NCI-H2081 (cell line): ENCODE data around the gene ENTPD2.

ENCODE experiments used
- DNase-seq, 2 experiments: peaks; one replicate each; lab custom pipeline; 2025; lab: John Stamatoyannopoulos, UW

ENTPD2 gene

GRCh38 chr9:137079401-137079787 is 25.5 kb upstream of the ENTPD2 start:
- no peak for DNase-seq

- DNase-seq: no peak
These were observed 25.0 kb upstream of the ENTPD2 start for GRCh38 chr9:137078701-137079400.

GRCh38 chr9:137077758-137078693 is 24.2 kb upstream of the ENTPD2 start:
- DNase-seq: peak in 1 of 2 experiments; percentile 21

GRCh38 chr9:137077010-137077747 is 23.3 kb upstream of the ENTPD2 start, which contains the start of gene UAP1L1:
UAP1L1 (plus strand) TSS chr9:137077517; CDS start chr9:137077533, 16 bp downstream.
- peak in 1 of 2 experiments; percentile 46 for DNase-seq

GRCh38 chr9:137076636-137077009 is 22.8 kb upstream of the ENTPD2 start:
- DNase-seq: no peak

GRCh38 chr9:137075275-137075775 is 21.5 kb upstream of the ENTPD2 start:
- DNase-seq: no peak

GRCh38 chr9:137074657-137075274 is 20.9 kb upstream of the ENTPD2 start:
- DNase-seq: no peak

- no peak for DNase-seq
These were observed 20.1 kb upstream of the ENTPD2 start for GRCh38 chr9:137073992-137074399.

- DNase-seq: no peak
These were observed 17.4 kb upstream of the ENTPD2 start for GRCh38 chr9:137071282-137071681.

- no peak for DNase-seq
These were observed 17.0 kb upstream of the ENTPD2 start for GRCh38 chr9:137070906-137071275.

- peak; percentile 95 for DNase-seq
These were observed 16.5 kb upstream of the ENTPD2 start, which contains the start of gene SAPCD2 for GRCh38 chr9:137070201-137070905. SAPCD2 (minus strand) TSS chr9:137070557; CDS start chr9:137070460, 97 bp downstream.

- peak in 1 of 2 experiments; percentile 8 for DNase-seq
These were observed 15.7 kb upstream of the ENTPD2 start for GRCh38 chr9:137069508-137070091.

- DNase-seq: peak in 1 of 2 experiments; percentile 3
These were observed 15.0 kb upstream of the ENTPD2 start for GRCh38 chr9:137068539-137069507.

GRCh38 chr9:137067860-137068538 is 14.1 kb upstream of the ENTPD2 start:
- peak; percentile 82 to 83 for DNase-seq

- no peak for DNase-seq
These were observed 12.4 kb upstream of the ENTPD2 start for GRCh38 chr9:137066096-137066861.

- no peak for DNase-seq
These were observed 11.6 kb upstream of the ENTPD2 start for GRCh38 chr9:137065336-137065967.

GRCh38 chr9:137064880-137065164 is 11.0 kb upstream of the ENTPD2 start:
- DNase-seq: no peak
